ENCODE data around the gene CAMK1D. TPM values are rescaled to one million over a fixed set of nuclear protein-coding genes. Genes with fewer than 3 reads are reported as not detected.

Gene CAMK1D
- total and polyA plus RNA-seq, 2 of the 8 experiments (the other 6 are each of a cell fraction or from before 2014, with no cell fraction given) = 3.5 to 10.6 TPM

DNA sequence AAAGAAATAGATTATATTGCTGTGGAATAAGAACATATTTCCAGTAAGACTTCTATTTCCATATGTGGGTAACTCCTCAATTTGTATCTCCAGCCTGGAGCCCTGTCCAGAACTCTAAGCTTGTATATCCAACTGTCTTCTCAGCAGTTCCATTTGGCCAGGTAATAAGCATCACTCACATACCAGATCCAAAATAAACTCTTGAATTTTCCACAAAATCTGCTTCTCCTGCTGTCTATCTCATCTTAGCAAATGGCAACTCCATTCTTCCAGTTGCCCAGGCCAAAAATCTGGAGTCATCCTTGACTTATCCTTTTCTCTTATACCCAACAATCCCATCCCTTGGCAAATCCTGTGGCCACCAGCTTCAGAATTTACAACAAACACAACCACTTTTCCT is 325.8 kb downstream of the CAMK1D start:
- no peaks in the 10 kb centered on the region for H3K79me2 ChIP-seq (ENCODE audit: control insufficient read depth in 1 of 2, insufficient read depth in 2 of 2, low read length in 2 of 2)
- TF ChIP-seq, protein P1, sequence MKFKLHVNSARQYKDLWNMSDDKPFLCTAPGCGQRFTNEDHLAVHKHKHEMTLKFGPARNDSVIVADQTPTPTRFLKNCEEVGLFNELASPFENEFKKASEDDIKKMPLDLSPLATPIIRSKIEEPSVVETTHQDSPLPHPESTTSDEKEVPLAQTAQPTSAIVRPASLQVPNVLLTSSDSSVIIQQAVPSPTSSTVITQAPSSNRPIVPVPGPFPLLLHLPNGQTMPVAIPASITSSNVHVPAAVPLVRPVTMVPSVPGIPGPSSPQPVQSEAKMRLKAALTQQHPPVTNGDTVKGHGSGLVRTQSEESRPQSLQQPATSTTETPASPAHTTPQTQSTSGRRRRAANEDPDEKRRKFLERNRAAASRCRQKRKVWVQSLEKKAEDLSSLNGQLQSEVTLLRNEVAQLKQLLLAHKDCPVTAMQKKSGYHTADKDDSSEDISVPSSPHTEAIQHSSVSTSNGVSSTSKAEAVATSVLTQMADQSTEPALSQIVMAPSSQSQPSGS (IDR thresholded peaks at IDR 0.05; ENCODE audit: low read length) = no peak
- TF ChIP-seq TCF12 (IDR thresholded peaks at IDR 0.05; ENCODE audit: low read depth, low read length) (no peak), RFX5 (IDR thresholded peaks at IDR 0.05; ENCODE audit: borderline replicate concordance, low read depth, low read length) (no peak), SIN3A (conservative IDR thresholded peaks at IDR 0.05 in 1 of 2, IDR thresholded peaks at IDR 0.05 in 1 of 2; ENCODE audit: low read depth in 1 of 2, low read length in 2 of 2) (no peak), SRF (IDR thresholded peaks at IDR 0.05; ENCODE audit: low read depth, low read length) (no peak)
- H3K9me3 ChIP-seq (ENCODE audit: insufficient read depth in 2 of 2, low read depth in 1 of 2, low read length in 1 of 2) = no peaks in the 10 kb centered on the region
- H2BK120ac ChIP-seq (replicated peaks; ENCODE audit: low read depth, low read length) = no peak overlapping the region
- no peaks in the 10 kb centered on the region for H3K27me3 ChIP-seq (replicated peaks in 1 of 4; ENCODE audit: control insufficient read depth in 3 of 4, extremely low read depth in 1 of 4, insufficient read depth in 3 of 4, low read length in 3 of 4)
- H3K4me3 ChIP-seq (ENCODE audit: extremely low read depth in 1 of 4, insufficient read depth in 2 of 4, low read depth in 3 of 4, low read length in 4 of 4) = no peak overlapping the region
- no peaks in the 10 kb centered on the region for H3K79me1 ChIP-seq (ENCODE audit: low read depth, low read length)
- H3K36me3 ChIP-seq (ENCODE audit: control insufficient read depth in 2 of 4, insufficient read depth in 4 of 4, low read length in 3 of 4) = no peaks in the 10 kb centered on the region; a peak in 1 of 8 replicates
- no peak overlapping the region for H3K18ac ChIP-seq (ENCODE audit: extremely low read depth, low read length)
- H2AK5ac ChIP-seq (ENCODE audit: low read depth, low read length) = no peak overlapping the region
- no peak overlapping the region for H2BK12ac ChIP-seq (ENCODE audit: low read depth, low read length)
- DNase-seq (ENCODE audit: low read depth in 1 of 2, low spot score in 2 of 2) (no peak), FAIRE-seq (no peak)
- POLR2A ChIA-PET (ENCODE audit: partially characterized antibody) = no interaction called here
- H3K23ac ChIP-seq (ENCODE audit: insufficient read length) = no peak overlapping the region
- H2BK5ac ChIP-seq (ENCODE audit: low read depth, low read length) = no peak overlapping the region
- no peak overlapping the region for H2BK20ac ChIP-seq (ENCODE audit: low read length)
- H4K5ac ChIP-seq (ENCODE audit: insufficient read length, low read depth, low read length) = no peak overlapping the region
- H3K56ac ChIP-seq (replicated peaks; ENCODE audit: insufficient read length, low read depth, low read length) = no peak overlapping the region
- H4K91ac ChIP-seq (replicated peaks; ENCODE audit: insufficient read length, low read length) = no peak overlapping the region
- no peaks in the 10 kb centered on the region; a peak in 1 of 7 replicates for H3K4me1 ChIP-seq (replicated peaks in 1 of 4; ENCODE audit: control insufficient read depth in 3 of 4, insufficient read depth in 4 of 4, low read length in 3 of 4)
- no peaks in the 10 kb centered on the region for H3K23me2 ChIP-seq (ENCODE audit: low read depth, low read length)
- CTCF ChIA-PET (ENCODE audit: partially characterized antibody) = interaction anchor here (1.6 kb wide), 1 partner anchor 36 kb away, joined by 4 read pairs; no protein-coding TSS in a partner anchor
- H2AFZ ChIP-seq (ENCODE audit: low read length) = no peak overlapping the region
- H2BK15ac ChIP-seq (ENCODE audit: low read length) = no peak overlapping the region
- H4K8ac ChIP-seq (ENCODE audit: extremely low read depth, insufficient read depth, low read length) = no peak overlapping the region
- no peak overlapping the region for H3K4ac ChIP-seq (replicated peaks; ENCODE audit: insufficient read length, low read depth, low read length)
- no peak overlapping the region for H3K27ac ChIP-seq (ENCODE audit: low read depth, low read length)
- H3K4me2 ChIP-seq (ENCODE audit: insufficient read depth in 1 of 2, low read depth in 2 of 2, low read length in 2 of 2) = no peak overlapping the region
- no peak overlapping the region for H3K9ac ChIP-seq (replicated peaks in 1 of 4; ENCODE audit: extremely low read depth in 1 of 4, low read depth in 3 of 4, low read length in 3 of 4)
- peaks cover 0 to 2% of the 10 kb centered on the region in 2 experiments for H4K20me1 ChIP-seq (replicated peaks in 1 of 2; ENCODE audit: control insufficient read depth in 1 of 2, insufficient read depth in 2 of 2, low read length in 2 of 2)
- no peak overlapping the region for H3K14ac ChIP-seq (ENCODE audit: insufficient read length)

All from H1 (cell line).